K562 (cell line): ENCODE results near the gene MAP3K7CL. TPM values are rescaled to one million over a fixed set of nuclear protein-coding genes. Genes with fewer than 3 reads are reported as not detected.

ENCODE experiments used
- ILK ChIP-seq: fragments of 450-650 bp; IDR thresholded peaks from 2 replicates; pipeline ENCODE4 v1.6.1; 2016; ENCODE audit warnings: missing genetic modification characterization, low read depth, mild to moderate bottlenecking, missing compliant biosample characterization, moderate library complexity, borderline replicate concordance
- KDM4B ChIP-seq, 2 experiments: fragments of 450-650 bp in 1 of 2; sonication (generic) in 1 of 2; IDR thresholded peaks; 2 replicates each; pipeline ENCODE4 v1.6.1; 2016 to 2017; ENCODE audit warnings: borderline replicate concordance in 2 of 2, antibody characterized with exemption in 1 of 2, low read depth in 1 of 2, mild to moderate bottlenecking in 1 of 2
- KLF10 ChIP-seq: fragments of 250-450 bp; sonication (Bioruptor Pico); IDR thresholded peaks from 2 replicates; pipeline ENCODE4 v1.6.1; 2021; ENCODE audit warnings: matching md5 sums
- MEIS2 ChIP-seq: fragments of 450-650 bp; IDR thresholded peaks from 2 replicates; pipeline ENCODE4 v1.6.1; 2014; ENCODE audit warnings: mild to moderate bottlenecking; ENCODE audit not compliant: partially characterized antibody
- NELFE ChIP-seq: IDR thresholded peaks from 2 replicates; pipeline ENCODE4 v1.6.1; 2011; ENCODE audit warnings: mild to moderate bottlenecking; ENCODE audit not compliant: insufficient read depth, insufficient read length
- PPARD ChIP-seq: fragments of 250-450 bp; sonication (Bioruptor Pico); IDR thresholded peaks from 2 replicates; pipeline ENCODE4 v1.8.0; 2022; ENCODE audit warnings: inconsistent platforms, mild to moderate bottlenecking, moderate library complexity
- SAFB ChIP-seq: fragments of 200-400 bp; formaldehyde crosslinking; IDR thresholded peaks from 2 replicates; pipeline ENCODE4 v1.6.1; 2017; ENCODE audit warnings: low read depth, low read length, borderline replicate concordance
- SMAD2 ChIP-seq: fragments of 150-350 bp; IDR thresholded peaks from 2 replicates; pipeline ENCODE4 v1.6.1; 2014; ENCODE audit warnings: low read depth, mild to moderate bottlenecking, low read length
- SOX6 ChIP-seq: fragments of 450-650 bp; IDR thresholded peaks from 2 replicates; pipeline ENCODE4 v1.6.1; 2014; ENCODE audit warnings: mild to moderate bottlenecking
- SP2 ChIP-seq: IDR thresholded peaks from 2 replicates; pipeline ENCODE4 v1.6.1; 2011; ENCODE audit warnings: mild to moderate bottlenecking, low read depth, low read length, moderate library complexity; ENCODE audit not compliant: poor library complexity, severe bottlenecking; ENCODE audit errors: extremely low read depth
- SRSF3 ChIP-seq: fragments of 200-400 bp; formaldehyde crosslinking; IDR thresholded peaks from 2 replicates; pipeline ENCODE4 v1.6.1; 2016; ENCODE audit warnings: mild to moderate bottlenecking, low read length, moderate library complexity; ENCODE audit not compliant: insufficient read depth
- TAF1 ChIP-seq: IDR thresholded peaks from 2 replicates; pipeline ENCODE4 v1.6.1; 2011; ENCODE audit warnings: mild to moderate bottlenecking, low read length, moderate library complexity; ENCODE audit not compliant: insufficient read depth, control insufficient read depth, severe bottlenecking; ENCODE audit errors: extremely low read depth
- TCFL5 ChIP-seq: fragments of 250-450 bp; sonication (Bioruptor Pico); conservative IDR thresholded peaks from 2 replicates; pipeline ENCODE4 v1.6.1; 2021; ENCODE audit warnings: mild to moderate bottlenecking, moderate library complexity, matching md5 sums
- TEAD2 ChIP-seq: fragments of 450-650 bp; IDR thresholded peaks from 2 replicates; pipeline ENCODE4 v1.6.1; 2016; ENCODE audit warnings: missing genetic modification characterization, control low read depth, missing compliant biosample characterization
- XRCC4 ChIP-seq: IDR thresholded peaks from one replicate; pipeline ENCODE4 v1.6.1; 2011; ENCODE audit not compliant: insufficient read depth, insufficient read length; ENCODE audit errors: extremely low read depth
- XRCC5 ChIP-seq: fragments of 200-400 bp; formaldehyde crosslinking; IDR thresholded peaks from 2 replicates; pipeline ENCODE4 v1.6.1; 2017; ENCODE audit warnings: low read depth, mild to moderate bottlenecking, low read length
- ZFP30 ChIP-seq: fragments of 250-450 bp; sonication (Bioruptor Pico); IDR thresholded peaks from 2 replicates; pipeline ENCODE4 v1.8.0; 2022; ENCODE audit warnings: moderate library complexity, mild to moderate bottlenecking, inconsistent platforms, borderline replicate concordance
- ZFP36 ChIP-seq: fragments of 150-350 bp; IDR thresholded peaks from 2 replicates; pipeline ENCODE4 v1.6.1; 2018; ENCODE audit warnings: low read length, low read depth; ENCODE audit not compliant: partially characterized antibody
- ZNF124 ChIP-seq: sonication (generic); formaldehyde crosslinking; IDR thresholded peaks from 2 replicates; pipeline ENCODE4 v1.8.1; 2022; ENCODE audit warnings: missing genetic modification reagents
- ZNF444 ChIP-seq: fragments of 250-450 bp; sonication (Bioruptor Pico); IDR thresholded peaks from 2 replicates; pipeline ENCODE4 v1.4.0; 2020; ENCODE audit warnings: mild to moderate bottlenecking, moderate library complexity
- ZNF639 ChIP-seq, 2 experiments: fragments of 200-800 bp in 1 of 2; sonication (Bioruptor generic) in 1 of 2; sonication (generic) in 1 of 2; formaldehyde crosslinking in 1 of 2; IDR thresholded peaks in 1 of 2; conservative IDR thresholded peaks in 1 of 2; 2 replicates each; pipeline versions ENCODE4 v1.5.0 to v1.6.1; 2016 to 2020; ENCODE audit warnings: missing compliant biosample characterization in 1 of 2, missing genetic modification characterization in 1 of 2, missing genetic modification reagents in 1 of 2
- ZNF696 ChIP-seq: fragments of 250-450 bp; sonication (Bioruptor Pico); conservative IDR thresholded peaks from 2 replicates; pipeline ENCODE4 v1.4.0; 2020; ENCODE audit warnings: mild to moderate bottlenecking, moderate library complexity
- ZSCAN32 ChIP-seq: fragments of 450-650 bp; formaldehyde crosslinking; IDR thresholded peaks from 2 replicates; pipeline ENCODE4 v1.4.0; 2020; ENCODE audit warnings: mild to moderate bottlenecking, moderate library complexity
- polyA plus RNA-seq, 8 experiments: library from polyadenylated mRNA; depleted of rRNA in 4 of 8; stranded (reverse) in 5 of 8; unstranded in 3 of 8; fragments of >200 nt; fragmentation: Nextera tagmentation in 2 of 8; fragmentation: Illumina TruSeq in 1 of 8; extraction: Ambion mirVana in 2 of 8; extraction: Trizol in 1 of 8; gene quantifications; 2 replicates each; pipeline versions ENCODE4 v1.2.1 to v1.2.3, GENCODE V29; 2011 to 2014; ENCODE audit warnings: inconsistent platforms in 1 of 8, missing spikeins in 1 of 8
- total RNA-seq, 7 experiments: library from RNA; depleted of rRNA in 6 of 7; stranded (reverse); fragments of >200 nt in 6 of 7; fragmentation: Illumina TruSeq in 2 of 7; extraction: Trizol in 2 of 7; gene quantifications; 2 replicates each; pipeline versions ENCODE4 v1.2.1 to v1.2.3, GENCODE V29; 2011 to 2021; ENCODE audit warnings: low replicate concordance in 1 of 7
- TF ChIP-seq, protein P1 (sequence below): fragments of 250-450 bp; sonication (Bioruptor Pico); IDR thresholded peaks from 2 replicates; pipeline ENCODE4 v1.5.0; 2020; ENCODE audit warnings: mild to moderate bottlenecking
- TF ChIP-seq, protein P2 (sequence below): fragments of 250-450 bp; sonication (Bioruptor Pico); IDR thresholded peaks from 2 replicates; pipeline ENCODE4 v1.8.0; 2022; ENCODE audit warnings: inconsistent platforms, mild to moderate bottlenecking, moderate library complexity, borderline replicate concordance
- TF ChIP-seq, protein P3 (sequence below): fragments of 250-450 bp; sonication (Bioruptor Pico); IDR thresholded peaks from 2 replicates; pipeline ENCODE4 v1.8.0; 2021; ENCODE audit warnings: moderate library complexity, mild to moderate bottlenecking, inconsistent platforms

The MAP3K7CL gene
- total and polyA plus RNA-seq, 9 of the 15 experiments (the other 6 are each of a cell fraction or from before 2014, with no cell fraction given): 0.13 to 0.15 (median 0.14) TPM; not detected in 6

GRCh38 chr21:29217818-29218291 lies 87.4 kb downstream of the MAP3K7CL start (continued):
- TF ChIP-seq KDM4B (IDR thresholded peaks at IDR 0.05; ENCODE audit: borderline replicate concordance in 2 of 2, low read depth in 1 of 2) (no peak), NELFE (no peak), ZNF696 (no peak), TAF1 (no peak), ILK (tag) (no peak), XRCC5 (no peak), ZNF639 (CRISPR knock-in tag; conservative IDR thresholded peaks at IDR 0.05 in 1 of 2, IDR thresholded peaks at IDR 0.05 in 1 of 2) (no peak), ZFP30 (CRISPR knock-in tag) (no peak), MEIS2 (peak; percentile 99), SAFB (no peak), ZSCAN32 (CRISPR knock-in tag) (no peak), TCFL5 (CRISPR knock-in tag) (no peak), ZFP36 (no peak), ZNF444 (CRISPR knock-in tag) (no peak), SRSF3 (no peak), SMAD2 (no peak), PPARD (CRISPR knock-in tag) (no peak), ZNF124 (CRISPR knock-in tag) (no peak), SP2 (no peak), KLF10 (CRISPR knock-in tag) (no peak), TEAD2 (tag) (no peak), SOX6 (peak; percentile 66), XRCC4 (no peak)
- TF ChIP-seq, protein P1, sequence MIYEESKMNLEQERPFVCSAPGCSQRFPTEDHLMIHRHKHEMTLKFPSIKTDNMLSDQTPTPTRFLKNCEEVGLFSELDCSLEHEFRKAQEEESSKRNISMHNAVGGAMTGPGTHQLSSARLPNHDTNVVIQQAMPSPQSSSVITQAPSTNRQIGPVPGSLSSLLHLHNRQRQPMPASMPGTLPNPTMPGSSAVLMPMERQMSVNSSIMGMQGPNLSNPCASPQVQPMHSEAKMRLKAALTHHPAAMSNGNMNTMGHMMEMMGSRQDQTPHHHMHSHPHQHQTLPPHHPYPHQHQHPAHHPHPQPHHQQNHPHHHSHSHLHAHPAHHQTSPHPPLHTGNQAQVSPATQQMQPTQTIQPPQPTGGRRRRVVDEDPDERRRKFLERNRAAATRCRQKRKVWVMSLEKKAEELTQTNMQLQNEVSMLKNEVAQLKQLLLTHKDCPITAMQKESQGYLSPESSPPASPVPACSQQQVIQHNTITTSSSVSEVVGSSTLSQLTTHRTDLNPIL (CRISPR knock-in tag): no peak
- TF ChIP-seq, protein P2, sequence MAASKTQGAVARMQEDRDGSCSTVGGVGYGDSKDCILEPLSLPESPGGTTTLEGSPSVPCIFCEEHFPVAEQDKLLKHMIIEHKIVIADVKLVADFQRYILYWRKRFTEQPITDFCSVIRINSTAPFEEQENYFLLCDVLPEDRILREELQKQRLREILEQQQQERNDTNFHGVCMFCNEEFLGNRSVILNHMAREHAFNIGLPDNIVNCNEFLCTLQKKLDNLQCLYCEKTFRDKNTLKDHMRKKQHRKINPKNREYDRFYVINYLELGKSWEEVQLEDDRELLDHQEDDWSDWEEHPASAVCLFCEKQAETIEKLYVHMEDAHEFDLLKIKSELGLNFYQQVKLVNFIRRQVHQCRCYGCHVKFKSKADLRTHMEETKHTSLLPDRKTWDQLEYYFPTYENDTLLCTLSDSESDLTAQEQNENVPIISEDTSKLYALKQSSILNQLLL (CRISPR knock-in tag): no peak
- TF ChIP-seq, protein P3, sequence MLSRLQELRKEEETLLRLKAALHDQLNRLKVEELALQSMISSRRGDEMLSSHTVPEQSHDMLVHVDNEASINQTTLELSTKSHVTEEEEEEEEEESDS: no peak
